ENCODE results near the gene ENSA. TPM values are rescaled to one million over a fixed set of nuclear protein-coding genes. Genes with fewer than 3 reads are reported as not detected.
"Not testable (repeated sequence)": the region's sequence is repeated elsewhere in the genome, so short reads cannot be mapped to it uniquely, and the experiment has no call there.

ENSA gene
- total RNA-seq, 1 experiment from 2014 or later, result 212 TPM

DNA sequence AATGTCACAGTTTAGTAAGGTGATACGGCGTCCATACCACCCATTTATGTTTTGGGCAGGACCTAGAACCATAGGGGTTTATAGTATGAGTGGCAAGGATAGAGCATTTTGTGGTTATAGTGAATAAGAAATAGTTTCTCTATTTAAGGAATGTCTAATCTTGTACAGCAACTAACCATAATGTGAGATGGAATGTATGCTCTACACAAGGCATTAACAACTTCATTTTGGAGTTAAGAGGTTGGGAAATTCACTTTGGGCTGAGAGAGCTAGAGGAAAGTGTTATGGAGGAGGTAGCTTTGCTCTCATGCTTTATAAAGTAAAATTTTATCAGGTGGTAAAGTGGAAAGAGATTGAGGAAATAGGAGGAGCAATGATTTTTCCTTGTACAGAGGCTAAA lies 47.0 kb downstream of the ENSA start:
- H2AFZ ChIP-seq (ENCODE audit: low read length), result no peak overlapping the region
- Mint-ChIP-seq H3K9me3 (peaks cover 6 to 15% of the 10 kb centered on the region in 2 experiments; a peak in 4 of 5 replicates), H3K4me1 (peaks cover 9 to 16% of the 10 kb centered on the region in 2 experiments), H3K27me3 (ENCODE audit: low read depth) (peaks cover 3% of the 10 kb centered on the region; the same call in 1 of the 2 replicates), H3K4me3 (no peak overlapping the region), H3K36me3 (ENCODE audit: insufficient read depth in 1 of 3, low read depth in 3 of 3) (peaks cover 19 to 22% (median 19%) of the 10 kb centered on the region in 3 experiments), H3K27ac (no peak overlapping the region)
- H4K91ac ChIP-seq (ENCODE audit: insufficient read length, low read depth, low read length), result no peak overlapping the region
- DNase-seq, result no peak
- no peak overlapping the region for H3K27ac ChIP-seq (ENCODE audit: insufficient read length, low read depth, low read length)
- no CpG with 5 or more reads among the region's 2 CpGs for WGBS (ENCODE audit: extremely low coverage, insufficient read length, low lambda C conversion rate)
- H3K4me2 ChIP-seq (ENCODE audit: insufficient read depth, insufficient read length, low read length), result no peak overlapping the region
- H3K23me2 ChIP-seq (ENCODE audit: insufficient read length, low read depth, low read length, poor library complexity, severe bottlenecking), result peaks cover under 1% of the 10 kb centered on the region
- no peaks in the 10 kb centered on the region for H3K27me3 ChIP-seq (ENCODE audit: insufficient read depth, low read length)
- no peak overlapping the region for H2BK20ac ChIP-seq (ENCODE audit: low read depth, low read length, poor library complexity, severe bottlenecking)
- H3K79me2 ChIP-seq (ENCODE audit: insufficient read depth, low read length), result peaks cover 14% of the 10 kb centered on the region
- no peak overlapping the region for H2BK120ac ChIP-seq (ENCODE audit: low read depth, low read length, poor library complexity, severe bottlenecking)
- H3T11ph ChIP-seq (ENCODE audit: low read length), result no peak overlapping the region
- H2BK5ac ChIP-seq (ENCODE audit: insufficient read length, low read length), result no peak overlapping the region
- no peak overlapping the region for H3K56ac ChIP-seq (ENCODE audit: insufficient read length, low read depth, low read length)
- no peaks in the 10 kb centered on the region for H3K79me1 ChIP-seq (ENCODE audit: insufficient read depth, low read depth, low read length, poor library complexity, severe bottlenecking)
- no peak overlapping the region for H2BK15ac ChIP-seq (ENCODE audit: low read depth, low read length)
- peaks cover 2% of the 10 kb centered on the region; the same call in 1 of the 2 replicates for H3K4me1 ChIP-seq (ENCODE audit: insufficient read depth, low read length)
- TF ChIP-seq, protein P1, sequence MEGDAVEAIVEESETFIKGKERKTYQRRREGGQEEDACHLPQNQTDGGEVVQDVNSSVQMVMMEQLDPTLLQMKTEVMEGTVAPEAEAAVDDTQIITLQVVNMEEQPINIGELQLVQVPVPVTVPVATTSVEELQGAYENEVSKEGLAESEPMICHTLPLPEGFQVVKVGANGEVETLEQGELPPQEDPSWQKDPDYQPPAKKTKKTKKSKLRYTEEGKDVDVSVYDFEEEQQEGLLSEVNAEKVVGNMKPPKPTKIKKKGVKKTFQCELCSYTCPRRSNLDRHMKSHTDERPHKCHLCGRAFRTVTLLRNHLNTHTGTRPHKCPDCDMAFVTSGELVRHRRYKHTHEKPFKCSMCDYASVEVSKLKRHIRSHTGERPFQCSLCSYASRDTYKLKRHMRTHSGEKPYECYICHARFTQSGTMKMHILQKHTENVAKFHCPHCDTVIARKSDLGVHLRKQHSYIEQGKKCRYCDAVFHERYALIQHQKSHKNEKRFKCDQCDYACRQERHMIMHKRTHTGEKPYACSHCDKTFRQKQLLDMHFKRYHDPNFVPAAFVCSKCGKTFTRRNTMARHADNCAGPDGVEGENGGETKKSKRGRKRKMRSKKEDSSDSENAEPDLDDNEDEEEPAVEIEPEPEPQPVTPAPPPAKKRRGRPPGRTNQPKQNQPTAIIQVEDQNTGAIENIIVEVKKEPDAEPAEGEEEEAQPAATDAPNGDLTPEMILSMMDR (conservative IDR thresholded peaks at IDR 0.05), result no peak
- H4K5ac ChIP-seq (ENCODE audit: insufficient read length, low read depth, low read length), result no peak overlapping the region
- H2BK12ac ChIP-seq (ENCODE audit: insufficient read length, low read depth, low read length), result no peak overlapping the region
- H3K14ac ChIP-seq (ENCODE audit: insufficient read depth, low read length), result no peak overlapping the region
- H2AK5ac ChIP-seq (ENCODE audit: insufficient read length, low read length), result no peak overlapping the region
- no peak overlapping the region for H4K8ac ChIP-seq (replicated peaks; ENCODE audit: insufficient read length, low read depth, low read length)
- no peak overlapping the region for H3K18ac ChIP-seq (ENCODE audit: insufficient read length, low read depth, low read length)
- no peak overlapping the region for H3K9ac ChIP-seq (ENCODE audit: extremely low read depth, insufficient read length, low read length)
- H3K9me3 ChIP-seq (ENCODE audit: control insufficient read depth, low read depth, low read length), result no peaks in the 10 kb centered on the region
- H3K23ac ChIP-seq (ENCODE audit: insufficient read length, low read depth, low read length), result no peak overlapping the region
- H3K4ac ChIP-seq (ENCODE audit: low read depth, low read length), result no peak overlapping the region
- no peaks in the 10 kb centered on the region for H4K20me1 ChIP-seq (ENCODE audit: control insufficient read depth, insufficient read depth, insufficient read length)

DNA sequence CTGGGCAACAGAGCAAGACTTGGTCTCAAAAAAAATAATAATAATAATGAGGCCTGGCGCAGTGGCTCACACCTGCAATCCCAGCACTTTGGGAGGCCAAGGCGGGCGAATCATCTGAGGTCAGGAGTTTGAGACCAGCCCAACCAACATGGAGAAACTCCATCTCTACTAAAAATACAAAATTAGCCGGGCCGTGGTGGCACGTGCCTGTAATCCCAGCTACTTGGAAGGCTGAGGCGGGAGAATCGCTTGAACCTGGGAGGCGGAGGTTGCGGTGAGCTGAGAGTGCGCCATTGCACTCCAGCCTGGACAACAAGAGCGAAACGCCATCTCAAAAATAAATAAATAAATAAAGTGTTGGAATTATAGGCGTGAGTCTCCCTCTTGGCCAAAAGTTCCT lies 47.5 kb downstream of the ENSA start:
- not testable (repeated sequence) for H4K8ac ChIP-seq (replicated peaks; ENCODE audit: insufficient read length, low read depth, low read length); H4K20me1 ChIP-seq (ENCODE audit: control insufficient read depth, insufficient read depth, insufficient read length); H3K9me3 ChIP-seq (ENCODE audit: control insufficient read depth, low read depth, low read length); H3K27ac Mint-ChIP-seq; H3K79me1 ChIP-seq (ENCODE audit: insufficient read depth, low read depth, low read length, poor library complexity, severe bottlenecking); H3K4me3 Mint-ChIP-seq; H4K5ac ChIP-seq (ENCODE audit: insufficient read length, low read depth, low read length); H3T11ph ChIP-seq (ENCODE audit: low read length); H3K27me3 Mint-ChIP-seq (ENCODE audit: low read depth); H3K23me2 ChIP-seq (ENCODE audit: insufficient read length, low read depth, low read length, poor library complexity, severe bottlenecking); H3K4me2 ChIP-seq (ENCODE audit: insufficient read depth, insufficient read length, low read length); H2AFZ ChIP-seq (ENCODE audit: low read length); H2AK5ac ChIP-seq (ENCODE audit: insufficient read length, low read length); H3K18ac ChIP-seq (ENCODE audit: insufficient read length, low read depth, low read length); H3K23ac ChIP-seq (ENCODE audit: insufficient read length, low read depth, low read length); H3K27ac ChIP-seq (ENCODE audit: insufficient read length, low read depth, low read length); H2BK12ac ChIP-seq (ENCODE audit: insufficient read length, low read depth, low read length); H2BK120ac ChIP-seq (ENCODE audit: low read depth, low read length, poor library complexity, severe bottlenecking); H3K4ac ChIP-seq (ENCODE audit: low read depth, low read length); H2BK15ac ChIP-seq (ENCODE audit: low read depth, low read length); H2BK20ac ChIP-seq (ENCODE audit: low read depth, low read length, poor library complexity, severe bottlenecking); H3K14ac ChIP-seq (ENCODE audit: insufficient read depth, low read length); H4K91ac ChIP-seq (ENCODE audit: insufficient read length, low read depth, low read length); H3K56ac ChIP-seq (ENCODE audit: insufficient read length, low read depth, low read length); H3K27me3 ChIP-seq (ENCODE audit: insufficient read depth, low read length); H3K9ac ChIP-seq (ENCODE audit: extremely low read depth, insufficient read length, low read length); H2BK5ac ChIP-seq (ENCODE audit: insufficient read length, low read length); H3K4me1 ChIP-seq (ENCODE audit: insufficient read depth, low read length); DNase-seq
- no CpG with 5 or more reads among the region's 14 CpGs for WGBS (ENCODE audit: extremely low coverage, insufficient read length, low lambda C conversion rate)
- peaks cover 18% of the 10 kb centered on the region for H3K79me2 ChIP-seq (ENCODE audit: insufficient read depth, low read length)
- Mint-ChIP-seq H3K9me3 (peaks cover 6 to 15% of the 10 kb centered on the region in 2 experiments; a peak in 4 of 5 replicates), H3K36me3 (ENCODE audit: insufficient read depth in 1 of 3, low read depth in 3 of 3) (peaks cover 23 to 26% (median 23%) of the 10 kb centered on the region in 3 experiments), H3K4me1 (peaks cover 13 to 20% of the 10 kb centered on the region in 2 experiments)
